NCI-H748 (cell line): Measurements from ENCODE around the gene NPSR1.
"Not testable (repeated sequence)": the region's sequence is repeated elsewhere in the genome, so short reads cannot be mapped to it uniquely, and the experiment has no call there.

Experiments used
- DNase-seq: peaks from one replicate; lab custom pipeline; 2025; ENCODE audit not compliant: unreplicated experiment; lab: John Stamatoyannopoulos, UW

Gene NPSR1

GRCh38 chr7:34831436-34831835 is 173.4 kb downstream of the NPSR1 start:
- DNase-seq: no peak

GRCh38 chr7:34832020-34832419 is 174.0 kb downstream of the NPSR1 start:
- no peak for DNase-seq

- DNase-seq: no peak
Measured at GRCh38 chr7:34835901-34836600, 178.0 kb downstream of the NPSR1 start.

GRCh38 chr7:34837316-34837715 is 179.3 kb downstream of the NPSR1 start:
- no peak for DNase-seq

- DNase-seq: no peak
Measured at GRCh38 chr7:34837801-34838201, 179.8 kb downstream of the NPSR1 start.

GRCh38 chr7:34838329-34838728 is 180.3 kb downstream of the NPSR1 start:
- peak; percentile 33 for DNase-seq

GRCh38 chr7:34839645-34840044 is 181.6 kb downstream of the NPSR1 start:
- no peak for DNase-seq

GRCh38 chr7:34840176-34840785 is 182.3 kb downstream of the NPSR1 start:
- no peak for DNase-seq

GRCh38 chr7:34841326-34841725 is 183.3 kb downstream of the NPSR1 start:
- DNase-seq: no peak

- DNase-seq: no peak
Measured at GRCh38 chr7:34842782-34843181, 184.8 kb downstream of the NPSR1 start.

- DNase-seq: no peak
Measured at GRCh38 chr7:34844406-34844805, 186.4 kb downstream of the NPSR1 start.

GRCh38 chr7:34844936-34845665 is 187.1 kb downstream of the NPSR1 start:
- no peak for DNase-seq

- DNase-seq: no peak
Measured at GRCh38 chr7:34845666-34846361, 187.8 kb downstream of the NPSR1 start.

- no peak for DNase-seq
Measured at GRCh38 chr7:34846976-34847375, 189.0 kb downstream of the NPSR1 start.

- DNase-seq: no peak
Measured at GRCh38 chr7:34848670-34849069, 190.7 kb downstream of the NPSR1 start.

GRCh38 chr7:34849163-34849960 is 191.3 kb downstream of the NPSR1 start:
- DNase-seq: no peak

- no peak for DNase-seq
Measured at GRCh38 chr7:34849986-34850385, 192.0 kb downstream of the NPSR1 start.

- no peak for DNase-seq
Measured at GRCh38 chr7:34850681-34851080, 192.7 kb downstream of the NPSR1 start.

GRCh38 chr7:34851431-34851830 is 193.4 kb downstream of the NPSR1 start:
- no peak for DNase-seq

GRCh38 chr7:34858444-34858843 is 200.4 kb downstream of the NPSR1 start:
- DNase-seq: not testable (repeated sequence)

GRCh38 chr7:34859281-34859680 is 201.3 kb downstream of the NPSR1 start:
- not testable (repeated sequence) for DNase-seq
